Skeletal muscle satellite cell (primary cell): ENCODE data around the gene DHRS12.
"Not testable (repeated sequence)": the region's sequence is repeated elsewhere in the genome, so short reads cannot be mapped to it uniquely, and the experiment has no call there.

Experiments used
- H3K27me3 ChIP-seq: 2 replicates; pipeline ENCODE4 v1.7.0; 2013; ENCODE audit warnings: low read length; ENCODE audit not compliant: control insufficient read depth, insufficient read depth
- H3K36me3 ChIP-seq: 2 replicates; pipeline ENCODE4 v1.7.0; 2013; ENCODE audit warnings: mild to moderate bottlenecking, control low read depth, low read length; ENCODE audit not compliant: insufficient read depth
- H3K4me1 ChIP-seq: 2 replicates; pipeline ENCODE4 v1.7.0; 2013; ENCODE audit warnings: low read length; ENCODE audit not compliant: control insufficient read depth, insufficient read depth
- H3K4me2 ChIP-seq: 2 replicates; pipeline ENCODE4 v1.7.0; 2013; ENCODE audit warnings: mild to moderate bottlenecking, low read length
- H3K4me3 ChIP-seq: 2 replicates; pipeline ENCODE4 v1.7.0; 2013; ENCODE audit warnings: low read length
- H3K9ac ChIP-seq: 2 replicates; pipeline ENCODE4 v1.7.0; 2013; ENCODE audit warnings: mild to moderate bottlenecking, low read depth, low read length, moderate library complexity
- H3K9me3 ChIP-seq: replicated peaks from 2 replicates; pipeline ENCODE4 v1.7.0; 2013; ENCODE audit warnings: mild to moderate bottlenecking, control low read depth, low read length

The DHRS12 gene

GRCh38 chr13:51825681-51826254, 21.8 kb upstream of the DHRS12 start:
- no peak overlapping the region for H3K4me2 ChIP-seq
- no peaks in the 10 kb centered on the region for H3K4me1 ChIP-seq

GRCh38 chr13:51825165-51825592, 21.2 kb upstream of the DHRS12 start:
- Histone ChIP-seq H3K4me3 (no peak overlapping the region), H3K36me3 (no peaks in the 10 kb centered on the region), H3K27me3 (peaks cover 69% of the 10 kb centered on the region), H3K9me3 (no peaks in the 10 kb centered on the region), H3K4me1 (no peaks in the 10 kb centered on the region), H3K4me2 (no peak overlapping the region), H3K9ac (no peak overlapping the region)

More at GRCh38 chr13:51825681-51826254, 21.8 kb upstream of the DHRS12 start:
- Histone ChIP-seq H3K9me3 (no peaks in the 10 kb centered on the region), H3K27me3 (peaks cover 69% of the 10 kb centered on the region), H3K36me3 (no peaks in the 10 kb centered on the region), H3K4me3 (no peak overlapping the region), H3K9ac (no peak overlapping the region)

GRCh38 chr13:51824712-51825111, 20.7 kb upstream of the DHRS12 start:
- not testable (repeated sequence) for H3K4me3 ChIP-seq, H3K36me3 ChIP-seq, H3K4me2 ChIP-seq, H3K4me1 ChIP-seq, H3K9ac ChIP-seq, H3K9me3 ChIP-seq
- H3K27me3 ChIP-seq = peaks cover 69% of the 10 kb centered on the region

- H3K27me3 ChIP-seq = peaks cover 70% of the 10 kb centered on the region
- no peaks in the 10 kb centered on the region for H3K4me1 ChIP-seq
- no peak overlapping the region for H3K9ac ChIP-seq
- no peak overlapping the region for H3K4me2 ChIP-seq
- H3K4me3 ChIP-seq = no peak overlapping the region
- H3K36me3 ChIP-seq = no peaks in the 10 kb centered on the region
- no peaks in the 10 kb centered on the region for H3K9me3 ChIP-seq
Measured at GRCh38 chr13:51823863-51824262, 19.9 kb upstream of the DHRS12 start.

GRCh38 chr13:51823359-51823758, 19.4 kb upstream of the DHRS12 start:
- Histone ChIP-seq H3K36me3 (no peaks in the 10 kb centered on the region), H3K4me2 (no peak overlapping the region), H3K4me3 (no peak overlapping the region), H3K9me3 (no peaks in the 10 kb centered on the region), H3K27me3 (peaks cover 69% of the 10 kb centered on the region), H3K9ac (no peak overlapping the region), H3K4me1 (no peaks in the 10 kb centered on the region)

- Histone ChIP-seq H3K4me2 (no peak overlapping the region), H3K9ac (no peak overlapping the region), H3K4me3 (no peak overlapping the region), H3K36me3 (no peaks in the 10 kb centered on the region), H3K9me3 (no peaks in the 10 kb centered on the region), H3K27me3 (peaks cover 66% of the 10 kb centered on the region), H3K4me1 (no peaks in the 10 kb centered on the region)
Measured at GRCh38 chr13:51822106-51822815, 18.3 kb upstream of the DHRS12 start.

GRCh38 chr13:51821606-51822005, 17.6 kb upstream of the DHRS12 start:
- Histone ChIP-seq H3K4me2 (no peak overlapping the region), H3K27me3 (peaks cover 63% of the 10 kb centered on the region), H3K9me3 (no peaks in the 10 kb centered on the region), H3K4me1 (no peaks in the 10 kb centered on the region), H3K9ac (no peak overlapping the region), H3K4me3 (no peak overlapping the region), H3K36me3 (no peaks in the 10 kb centered on the region)

GRCh38 chr13:51820016-51820597, 16.1 kb upstream of the DHRS12 start:
- Histone ChIP-seq H3K36me3 (no peaks in the 10 kb centered on the region), H3K9me3 (no peaks in the 10 kb centered on the region), H3K9ac (no peak overlapping the region), H3K4me3 (no peak overlapping the region), H3K27me3 (peaks cover 68% of the 10 kb centered on the region), H3K4me2 (no peak overlapping the region), H3K4me1 (no peaks in the 10 kb centered on the region)

GRCh38 chr13:51819544-51819943, 15.6 kb upstream of the DHRS12 start:
- no peak overlapping the region for H3K4me3 ChIP-seq
- no peak overlapping the region for H3K9ac ChIP-seq
- peaks cover 68% of the 10 kb centered on the region for H3K27me3 ChIP-seq
- H3K9me3 ChIP-seq = no peaks in the 10 kb centered on the region
- H3K4me2 ChIP-seq = no peak overlapping the region
- H3K4me1 ChIP-seq = peaks cover 4% of the 10 kb centered on the region
- H3K36me3 ChIP-seq = no peaks in the 10 kb centered on the region

- H3K4me2 ChIP-seq = no peak overlapping the region
- no peaks in the 10 kb centered on the region for H3K9me3 ChIP-seq
- H3K27me3 ChIP-seq = peaks cover 68% of the 10 kb centered on the region
- H3K36me3 ChIP-seq = no peaks in the 10 kb centered on the region
- H3K4me3 ChIP-seq = no peak overlapping the region
- H3K4me1 ChIP-seq = peaks cover 4% of the 10 kb centered on the region
- H3K9ac ChIP-seq = no peak overlapping the region
Measured at GRCh38 chr13:51818781-51819511, 15.0 kb upstream of the DHRS12 start.

- Histone ChIP-seq H3K9me3 (no peaks in the 10 kb centered on the region), H3K4me3 (no peak overlapping the region), H3K4me2 (no peak overlapping the region), H3K9ac (no peak overlapping the region), H3K4me1 (peaks cover 4% of the 10 kb centered on the region), H3K27me3 (peaks cover 68% of the 10 kb centered on the region), H3K36me3 (no peaks in the 10 kb centered on the region)
Measured at GRCh38 chr13:51818276-51818675, 14.3 kb upstream of the DHRS12 start.
